Astrocyte (in vitro differentiated cells and primary cell): ENCODE data around the gene LRRC53. TPM values are rescaled to one million over a fixed set of nuclear protein-coding genes. Genes with fewer than 3 reads are reported as not detected.

Experiments
- DNase-seq: peaks from one replicate; pipeline ENCODE4 v3.0.0-alpha.2; 2010; ENCODE audit warnings: low read depth
- FAIRE-seq: peaks from 2 replicates; lab custom pipeline; 2011; peaks lifted over from hg19 to GRCh38; lab: Jason Lieb, UNC
- H2AFZ ChIP-seq: 2 replicates; pipeline ENCODE4 v1.6.0; 2012; ENCODE audit warnings: low read depth, low read length, inconsistent platforms
- H3K27ac ChIP-seq: 2 replicates; pipeline ENCODE4 v1.5.1; 2011; ENCODE audit warnings: low read depth, low read length, inconsistent platforms
- H3K27me3 ChIP-seq: 2 replicates; pipeline ENCODE4 v1.6.0; 2011; ENCODE audit warnings: low read length, inconsistent platforms; ENCODE audit not compliant: insufficient read depth
- H3K36me3 ChIP-seq: 2 replicates; pipeline ENCODE4 v1.5.1; 2011; ENCODE audit warnings: low read length, inconsistent platforms; ENCODE audit not compliant: insufficient read depth
- H3K4me1 ChIP-seq: 2 replicates; pipeline ENCODE4 v1.5.1; 2011; ENCODE audit warnings: low read length, inconsistent platforms; ENCODE audit not compliant: insufficient read depth
- H3K4me2 ChIP-seq: 2 replicates; pipeline ENCODE4 v1.6.0; 2012; ENCODE audit warnings: low read length, inconsistent platforms
- H3K4me3 ChIP-seq: 2 replicates; pipeline ENCODE4 v1.5.1; 2011; ENCODE audit warnings: low read depth, mild to moderate bottlenecking, low read length, inconsistent platforms; ENCODE audit not compliant: insufficient read depth
- H3K79me2 ChIP-seq: 2 replicates; pipeline ENCODE4 v1.6.0; 2012; ENCODE audit warnings: mild to moderate bottlenecking, low read length, inconsistent platforms; ENCODE audit not compliant: insufficient read depth
- H3K9ac ChIP-seq: 2 replicates; pipeline ENCODE4 v1.6.0; 2012; ENCODE audit warnings: mild to moderate bottlenecking, low read length, inconsistent platforms
- H3K9me3 ChIP-seq: 2 replicates; pipeline ENCODE4 v1.5.1; 2012; ENCODE audit warnings: low read depth, mild to moderate bottlenecking, low read length, inconsistent platforms; ENCODE audit not compliant: insufficient read depth
- H4K20me1 ChIP-seq: 2 replicates; pipeline ENCODE4 v1.6.0; 2012; ENCODE audit warnings: low read length, inconsistent platforms; ENCODE audit not compliant: insufficient read depth
- H3K27ac Mint-ChIP-seq: one replicate; pipeline ENCODE4 v1.8.0; 2021; ENCODE audit warnings: mild to moderate bottlenecking, mixed read lengths; ENCODE audit not compliant: unreplicated experiment
- H3K27me3 Mint-ChIP-seq: one replicate; pipeline ENCODE4 v1.8.0; 2021; ENCODE audit warnings: low read depth, mixed read lengths; ENCODE audit not compliant: unreplicated experiment
- H3K36me3 Mint-ChIP-seq: one replicate; pipeline ENCODE4 v1.8.0; 2021; ENCODE audit warnings: low read depth, mixed read lengths; ENCODE audit not compliant: unreplicated experiment
- H3K4me1 Mint-ChIP-seq: one replicate; pipeline ENCODE4 v1.8.0; 2021; ENCODE audit warnings: low read depth, mixed read lengths; ENCODE audit not compliant: unreplicated experiment
- H3K4me3 Mint-ChIP-seq: one replicate; pipeline ENCODE4 v1.8.0; 2021; ENCODE audit warnings: mild to moderate bottlenecking, moderate library complexity, mixed read lengths; ENCODE audit not compliant: unreplicated experiment
- H3K9me3 Mint-ChIP-seq: one replicate; pipeline ENCODE4 v1.8.0; 2021; ENCODE audit warnings: mild to moderate bottlenecking, mixed read lengths; ENCODE audit not compliant: unreplicated experiment
- EZH2 ChIP-seq: IDR thresholded peaks from 2 replicates; pipeline ENCODE4 v1.6.1; 2012; ENCODE audit warnings: mild to moderate bottlenecking, low read length, inconsistent platforms; ENCODE audit not compliant: insufficient read depth
- total RNA-seq: library from RNA; stranded (reverse); gene quantifications from 2 replicates; pipeline ENCODE4 v1.2.1, GENCODE V29; 2021
- TF ChIP-seq, protein P1 (sequence below): IDR thresholded peaks from 2 replicates; pipeline ENCODE4 v1.5.1; 2011; ENCODE audit warnings: low read depth, mild to moderate bottlenecking, inconsistent platforms, low read length, moderate library complexity; ENCODE audit not compliant: insufficient read depth

LRRC53 gene
- total RNA-seq, 1 donor from 2014 or later, result not detected

DNA sequence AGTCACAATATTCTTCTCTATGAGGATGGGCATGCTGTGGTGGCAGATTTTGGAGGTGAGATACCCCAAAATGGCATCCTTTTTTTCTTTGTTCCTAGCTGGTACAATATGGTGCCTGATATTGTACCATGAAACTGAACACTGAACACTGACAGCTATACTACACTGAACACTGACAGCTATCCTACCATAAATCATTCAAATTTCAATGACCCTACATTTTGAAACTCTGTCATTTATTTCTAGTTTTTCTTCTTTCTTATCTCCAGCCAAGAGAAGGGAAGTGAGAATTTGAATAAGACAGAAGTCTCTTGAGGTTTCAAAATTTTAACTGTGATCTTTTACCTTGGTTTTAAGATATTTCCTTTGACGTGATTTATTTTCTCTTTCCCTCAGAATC, 76.3 kb downstream of the LRRC53 start:
- H3K9ac ChIP-seq, result no peak overlapping the region
- H3K36me3 ChIP-seq, result no peaks in the 10 kb centered on the region
- H3K27me3 Mint-ChIP-seq, result peaks cover 2% of the 10 kb centered on the region
- H3K4me3 Mint-ChIP-seq, result no peak overlapping the region
- H4K20me1 ChIP-seq, result no peaks in the 10 kb centered on the region
- H3K4me2 ChIP-seq, result no peak overlapping the region
- H3K9me3 Mint-ChIP-seq, result no peaks in the 10 kb centered on the region
- no peaks in the 10 kb centered on the region for H3K9me3 ChIP-seq
- H3K4me3 ChIP-seq, result no peak overlapping the region
- TF ChIP-seq EZH2, result no peak
- TF ChIP-seq, protein P1, sequence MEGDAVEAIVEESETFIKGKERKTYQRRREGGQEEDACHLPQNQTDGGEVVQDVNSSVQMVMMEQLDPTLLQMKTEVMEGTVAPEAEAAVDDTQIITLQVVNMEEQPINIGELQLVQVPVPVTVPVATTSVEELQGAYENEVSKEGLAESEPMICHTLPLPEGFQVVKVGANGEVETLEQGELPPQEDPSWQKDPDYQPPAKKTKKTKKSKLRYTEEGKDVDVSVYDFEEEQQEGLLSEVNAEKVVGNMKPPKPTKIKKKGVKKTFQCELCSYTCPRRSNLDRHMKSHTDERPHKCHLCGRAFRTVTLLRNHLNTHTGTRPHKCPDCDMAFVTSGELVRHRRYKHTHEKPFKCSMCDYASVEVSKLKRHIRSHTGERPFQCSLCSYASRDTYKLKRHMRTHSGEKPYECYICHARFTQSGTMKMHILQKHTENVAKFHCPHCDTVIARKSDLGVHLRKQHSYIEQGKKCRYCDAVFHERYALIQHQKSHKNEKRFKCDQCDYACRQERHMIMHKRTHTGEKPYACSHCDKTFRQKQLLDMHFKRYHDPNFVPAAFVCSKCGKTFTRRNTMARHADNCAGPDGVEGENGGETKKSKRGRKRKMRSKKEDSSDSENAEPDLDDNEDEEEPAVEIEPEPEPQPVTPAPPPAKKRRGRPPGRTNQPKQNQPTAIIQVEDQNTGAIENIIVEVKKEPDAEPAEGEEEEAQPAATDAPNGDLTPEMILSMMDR, result no peak
- H3K4me1 ChIP-seq, result no peaks in the 10 kb centered on the region
- no peaks in the 10 kb centered on the region for H3K4me1 Mint-ChIP-seq
- H3K27me3 ChIP-seq, result no peaks in the 10 kb centered on the region
- FAIRE-seq, result no peak
- no peak overlapping the region for H3K27ac ChIP-seq
- no peak overlapping the region for H2AFZ ChIP-seq
- no peak overlapping the region for H3K27ac Mint-ChIP-seq
- no peaks in the 10 kb centered on the region for H3K79me2 ChIP-seq
- no peaks in the 10 kb centered on the region for H3K36me3 Mint-ChIP-seq
- DNase-seq, result no peak

DNA sequence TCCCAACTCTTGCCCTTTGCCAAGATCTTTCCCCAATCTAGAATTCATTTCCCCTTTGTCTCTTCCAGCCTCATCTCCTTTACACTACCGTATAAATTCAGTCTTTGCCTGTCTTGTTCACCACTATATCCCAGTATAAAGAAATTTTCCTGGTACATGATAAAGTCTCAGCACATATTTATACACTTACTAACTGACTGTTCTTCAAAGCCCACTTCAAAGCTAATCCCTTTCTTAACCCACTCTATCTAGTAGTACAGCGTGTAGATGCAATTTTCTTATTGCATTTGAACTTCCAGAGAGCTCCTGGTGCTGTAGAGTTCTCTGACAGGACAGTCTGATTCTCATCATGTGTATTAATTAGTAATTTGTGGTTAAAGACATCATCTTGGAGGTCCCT, 78.1 kb downstream of the LRRC53 start:
- H2AFZ ChIP-seq, result no peak overlapping the region
- no peaks in the 10 kb centered on the region for H3K27me3 ChIP-seq
- no peaks in the 10 kb centered on the region for H3K36me3 ChIP-seq
- no peaks in the 10 kb centered on the region for H3K79me2 ChIP-seq
- no peaks in the 10 kb centered on the region for H4K20me1 ChIP-seq
- H3K4me1 ChIP-seq, result no peaks in the 10 kb centered on the region
- H3K4me1 Mint-ChIP-seq, result peaks cover 4% of the 10 kb centered on the region
- H3K9me3 ChIP-seq, result no peaks in the 10 kb centered on the region
- H3K4me2 ChIP-seq, result no peak overlapping the region
- no peak overlapping the region for H3K4me3 ChIP-seq
- no peak overlapping the region for H3K9ac ChIP-seq
- H3K36me3 Mint-ChIP-seq, result no peaks in the 10 kb centered on the region
- H3K27ac Mint-ChIP-seq, result no peak overlapping the region
- H3K27ac ChIP-seq, result no peak overlapping the region
- DNase-seq (no peak), FAIRE-seq (no peak)
- no peak overlapping the region for H3K4me3 Mint-ChIP-seq
- no peaks in the 10 kb centered on the region for H3K9me3 Mint-ChIP-seq
- peaks cover 2% of the 10 kb centered on the region for H3K27me3 Mint-ChIP-seq
- TF ChIP-seq EZH2, result no peak
- TF ChIP-seq, protein P1, result no peak

DNA sequence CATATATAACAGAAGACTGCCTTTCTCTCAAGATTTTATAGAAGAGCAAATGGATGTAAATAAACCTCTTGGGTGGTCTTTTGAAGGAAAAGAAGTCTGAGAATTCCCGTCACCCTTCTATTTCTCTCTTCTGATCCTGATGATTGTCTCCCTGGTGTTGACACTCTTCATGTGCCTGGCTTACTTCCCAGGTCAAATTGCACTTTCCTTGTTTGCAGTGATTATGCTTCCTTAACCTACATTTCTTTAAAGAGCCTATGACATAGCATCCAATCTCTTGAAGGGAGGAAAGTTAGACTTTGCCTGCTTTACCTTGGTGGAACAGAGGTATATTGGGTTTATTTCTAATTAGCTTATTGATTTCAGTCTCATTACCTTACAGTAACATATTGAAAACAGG, 80.1 kb downstream of the LRRC53 start:
- no peak overlapping the region for H3K4me3 Mint-ChIP-seq
- no peaks in the 10 kb centered on the region for H3K79me2 ChIP-seq
- no peaks in the 10 kb centered on the region for H3K9me3 ChIP-seq
- H3K36me3 ChIP-seq, result no peaks in the 10 kb centered on the region
- no peak overlapping the region for H3K4me3 ChIP-seq
- no peak overlapping the region for H3K4me2 ChIP-seq
- H3K27me3 ChIP-seq, result no peaks in the 10 kb centered on the region
- no peak for DNase-seq
- H2AFZ ChIP-seq, result no peak overlapping the region
- H3K4me1 ChIP-seq, result peaks cover 3% of the 10 kb centered on the region
- H3K27ac ChIP-seq, result no peak overlapping the region
- H3K27ac Mint-ChIP-seq, result no peak overlapping the region
- peaks cover 2% of the 10 kb centered on the region for H3K27me3 Mint-ChIP-seq
- H3K4me1 Mint-ChIP-seq, result peaks cover 12% of the 10 kb centered on the region
- H3K9ac ChIP-seq, result no peak overlapping the region
- no peaks in the 10 kb centered on the region for H3K36me3 Mint-ChIP-seq
- no peaks in the 10 kb centered on the region for H3K9me3 Mint-ChIP-seq
- FAIRE-seq, result no peak
- no peaks in the 10 kb centered on the region for H4K20me1 ChIP-seq
- TF ChIP-seq EZH2, result no peak
- TF ChIP-seq, protein P1, result no peak
